Measurements from ENCODE around the gene TFF2.

TFF2 gene

GRCh38 chr21:42387164-42387563, 36.4 kb upstream of the TFF2 start:
- Histone ChIP-seq H3K27me3 (ENCODE audit: low read depth, low read length) (0 out of 2 replicates have a peak, but pooled peaks cover 4% of the 10 kb centered on the region), H3K4me2 (ENCODE audit: low read length) (no peak overlapping the region), H2AFZ (ENCODE audit: low read depth, low read length) (no peak overlapping the region), H3K4me1 (ENCODE audit: low read length) (peaks cover 6% of the 10 kb centered on the region), H3K9me3 (ENCODE audit: insufficient read depth, low read length) (no peaks in the 10 kb centered on the region), H3K36me3 (replicated peaks; ENCODE audit: low read depth, low read length) (no peaks in the 10 kb centered on the region), H3K79me2 (ENCODE audit: low read length) (no peaks in the 10 kb centered on the region), H3K27ac (ENCODE audit: low read length) (no peak overlapping the region), H3K9ac (ENCODE audit: low read length) (no peak overlapping the region), H4K20me1 (ENCODE audit: insufficient read depth, low read length) (no peaks in the 10 kb centered on the region), H3K4me3 (ENCODE audit: low read length) (no peak overlapping the region)
- TF ChIP-seq EZH2phosphoT487 (IDR thresholded peaks at IDR 0.05; ENCODE audit: low read depth) (no peak), CTCF (IDR thresholded peaks at IDR 0.05; ENCODE audit: low read depth, low read length) (no peak)

GRCh38 chr21:42386034-42386591, 35.3 kb upstream of the TFF2 start:
- TF ChIP-seq EZH2phosphoT487 (IDR thresholded peaks at IDR 0.05; ENCODE audit: low read depth) (no peak), CTCF (IDR thresholded peaks at IDR 0.05; ENCODE audit: low read depth, low read length) (no peak)
- H3K27me3 ChIP-seq (ENCODE audit: low read depth, low read length), result 0 out of 2 replicates have a peak, but pooled peaks cover 4% of the 10 kb centered on the region

GRCh38 chr21:42385619-42386018, 34.8 kb upstream of the TFF2 start:
- no peak overlapping the region for H3K4me2 ChIP-seq (ENCODE audit: low read length)
- H3K9me3 ChIP-seq (ENCODE audit: insufficient read depth, low read length), result peaks cover 6% of the 10 kb centered on the region; the same call in 1 of the 2 replicates
- H3K27ac ChIP-seq (ENCODE audit: low read length), result no peak overlapping the region
- H4K20me1 ChIP-seq (ENCODE audit: insufficient read depth, low read length), result no peaks in the 10 kb centered on the region
- H3K27me3 ChIP-seq (ENCODE audit: low read depth, low read length), result 0 out of 2 replicates have a peak, but pooled peaks cover under 1% of the 10 kb centered on the region
- no peak overlapping the region for H3K9ac ChIP-seq (ENCODE audit: low read length)
- H2AFZ ChIP-seq (ENCODE audit: low read depth, low read length), result no peak overlapping the region
- no peaks in the 10 kb centered on the region for H3K79me2 ChIP-seq (ENCODE audit: low read length)
- no peak overlapping the region for H3K4me3 ChIP-seq (ENCODE audit: low read length)
- peaks cover 6% of the 10 kb centered on the region for H3K4me1 ChIP-seq (ENCODE audit: low read length)
- no peaks in the 10 kb centered on the region for H3K36me3 ChIP-seq (replicated peaks; ENCODE audit: low read depth, low read length)
- TF ChIP-seq EZH2phosphoT487 (IDR thresholded peaks at IDR 0.05; ENCODE audit: low read depth), result no peak

More at GRCh38 chr21:42386034-42386591, 35.3 kb upstream of the TFF2 start:
- Histone ChIP-seq H3K9ac (ENCODE audit: low read length) (no peak overlapping the region), H3K79me2 (ENCODE audit: low read length) (no peaks in the 10 kb centered on the region), H3K36me3 (replicated peaks; ENCODE audit: low read depth, low read length) (no peaks in the 10 kb centered on the region), H3K9me3 (ENCODE audit: insufficient read depth, low read length) (peaks cover 6% of the 10 kb centered on the region; the same call in 1 of the 2 replicates), H3K27ac (ENCODE audit: low read length) (no peak overlapping the region), H4K20me1 (ENCODE audit: insufficient read depth, low read length) (no peaks in the 10 kb centered on the region), H3K4me1 (ENCODE audit: low read length) (peaks cover 6% of the 10 kb centered on the region), H3K4me2 (ENCODE audit: low read length) (no peak overlapping the region), H3K4me3 (ENCODE audit: low read length) (no peak overlapping the region), H2AFZ (ENCODE audit: low read depth, low read length) (no peak overlapping the region)

GRCh38 chr21:42384989-42385388, 34.2 kb upstream of the TFF2 start:
- H3K79me2 ChIP-seq (ENCODE audit: low read length), result no peaks in the 10 kb centered on the region
- no peak for TF ChIP-seq EZH2phosphoT487 (IDR thresholded peaks at IDR 0.05; ENCODE audit: low read depth)
- TF ChIP-seq CTCF (IDR thresholded peaks at IDR 0.05; ENCODE audit: low read depth, low read length), result no peak

More at GRCh38 chr21:42384989-42385388, 34.2 kb upstream of the TFF2 start:
- Histone ChIP-seq H4K20me1 (ENCODE audit: insufficient read depth, low read length) (no peaks in the 10 kb centered on the region), H2AFZ (ENCODE audit: low read depth, low read length) (no peak overlapping the region), H3K27ac (ENCODE audit: low read length) (no peak overlapping the region), H3K27me3 (ENCODE audit: low read depth, low read length) (no peaks in the 10 kb centered on the region), H3K4me3 (ENCODE audit: low read length) (no peak overlapping the region), H3K9ac (ENCODE audit: low read length) (no peak overlapping the region), H3K9me3 (ENCODE audit: insufficient read depth, low read length) (peaks cover 6% of the 10 kb centered on the region; the same call in 1 of the 2 replicates), H3K4me1 (ENCODE audit: low read length) (peaks cover 4% of the 10 kb centered on the region), H3K36me3 (replicated peaks; ENCODE audit: low read depth, low read length) (no peaks in the 10 kb centered on the region), H3K4me2 (ENCODE audit: low read length) (no peak overlapping the region)
